ENCODE data around the gene SCARF1.
A peak's percentile ranks its signal among the peaks of the same experiment; 100 is the strongest.

The SCARF1 gene

GRCh38 chr17:1648173-1648962 is 2.8 kb upstream of the SCARF1 start:
- H3K4me3 ChIP-seq (IDR thresholded peaks at IDR 0.05; ENCODE audit: insufficient read depth, low read depth, low read length): no peak overlapping the region
- peak overlapping the region; percentile 48 for H3K4me2 ChIP-seq
- H3K9ac ChIP-seq: peak overlapping the region; percentile 12; the same call in 1 of the 2 replicates
- no peaks in the 10 kb centered on the region; the same call in 1 of the 2 replicates for H3K36me3 ChIP-seq (ENCODE audit: insufficient read depth)
- H2AFZ ChIP-seq (ENCODE audit: low read depth): peak overlapping the region; percentile 78
- no peak overlapping the region for H3K27ac ChIP-seq
- H3K79me2 ChIP-seq (ENCODE audit: insufficient read depth, low read depth): no peaks in the 10 kb centered on the region
- TF ChIP-seq CTCF (conservative IDR thresholded peaks at IDR 0.05; ENCODE audit: low read depth, low read length): peak; percentile 51
- H3K27me3 ChIP-seq (ENCODE audit: insufficient read depth, low read depth): no peaks in the 10 kb centered on the region
- no peaks in the 10 kb centered on the region for H4K20me1 ChIP-seq (ENCODE audit: insufficient read depth)
- H3K4me1 ChIP-seq (ENCODE audit: low read depth, poor library complexity, severe bottlenecking): no peaks in the 10 kb centered on the region

GRCh38 chr17:1647802-1648171 is 2.3 kb upstream of the SCARF1 start:
- Histone ChIP-seq H3K27me3 (ENCODE audit: insufficient read depth, low read depth) (no peaks in the 10 kb centered on the region), H2AFZ (ENCODE audit: low read depth) (no peak overlapping the region), H4K20me1 (ENCODE audit: insufficient read depth) (no peaks in the 10 kb centered on the region), H3K4me3 (IDR thresholded peaks at IDR 0.05; ENCODE audit: insufficient read depth, low read depth, low read length) (no peak overlapping the region), H3K4me1 (ENCODE audit: low read depth, poor library complexity, severe bottlenecking) (no peaks in the 10 kb centered on the region), H3K4me2 (peak overlapping the region; percentile 48; the same call in 1 of the 2 replicates), H3K79me2 (ENCODE audit: insufficient read depth, low read depth) (no peaks in the 10 kb centered on the region), H3K9ac (no peak overlapping the region), H3K27ac (no peak overlapping the region), H3K36me3 (ENCODE audit: insufficient read depth) (no peaks in the 10 kb centered on the region; the same call in 1 of the 2 replicates)
- TF ChIP-seq CTCF (conservative IDR thresholded peaks at IDR 0.05; ENCODE audit: low read depth, low read length): no peak

- no peaks in the 10 kb centered on the region for H4K20me1 ChIP-seq (ENCODE audit: insufficient read depth)
- no peaks in the 10 kb centered on the region for H3K36me3 ChIP-seq (ENCODE audit: insufficient read depth)
- no peak overlapping the region for H3K4me3 ChIP-seq (IDR thresholded peaks at IDR 0.05; ENCODE audit: insufficient read depth, low read depth, low read length)
- no peaks in the 10 kb centered on the region for H3K4me1 ChIP-seq (ENCODE audit: low read depth, poor library complexity, severe bottlenecking)
- no peak for TF ChIP-seq CTCF (conservative IDR thresholded peaks at IDR 0.05; ENCODE audit: low read depth, low read length)
- no peaks in the 10 kb centered on the region for H3K27me3 ChIP-seq (ENCODE audit: insufficient read depth, low read depth)
- no peaks in the 10 kb centered on the region for H3K79me2 ChIP-seq (ENCODE audit: insufficient read depth, low read depth)
- H3K4me2 ChIP-seq: no peak overlapping the region
- no peak overlapping the region for H3K9ac ChIP-seq
- no peak overlapping the region for H3K27ac ChIP-seq
- no peak overlapping the region for H2AFZ ChIP-seq (ENCODE audit: low read depth)
Measured at GRCh38 chr17:1646199-1646875, 805 bp upstream of the SCARF1 start.

- no peak overlapping the region for H3K27ac ChIP-seq
- no peaks in the 10 kb centered on the region for H4K20me1 ChIP-seq (ENCODE audit: insufficient read depth)
- no peak overlapping the region for H3K9ac ChIP-seq
- H3K4me3 ChIP-seq (IDR thresholded peaks at IDR 0.05; ENCODE audit: insufficient read depth, low read depth, low read length): no peak overlapping the region
- H3K4me2 ChIP-seq: no peak overlapping the region
- H3K36me3 ChIP-seq (ENCODE audit: insufficient read depth): no peaks in the 10 kb centered on the region
- H3K27me3 ChIP-seq (ENCODE audit: insufficient read depth, low read depth): no peaks in the 10 kb centered on the region
- TF ChIP-seq CTCF (conservative IDR thresholded peaks at IDR 0.05; ENCODE audit: low read depth, low read length): no peak
- H3K4me1 ChIP-seq (ENCODE audit: low read depth, poor library complexity, severe bottlenecking): no peaks in the 10 kb centered on the region
- H3K79me2 ChIP-seq (ENCODE audit: insufficient read depth, low read depth): no peaks in the 10 kb centered on the region
- H2AFZ ChIP-seq (ENCODE audit: low read depth): no peak overlapping the region
Measured at GRCh38 chr17:1644493-1645206, 882 bp downstream of the SCARF1 start.

All from KMS-11 (cell line).